ENCODE results near the gene MPV17. TPM values are rescaled to one million over a fixed set of nuclear protein-coding genes. Genes with fewer than 3 reads are reported as not detected.
A peak's percentile ranks its signal among the peaks of the same experiment; 100 is the strongest.

Gene MPV17
- total and polyA plus RNA-seq, 9 of the 15 experiments (the other 6 are each of a cell fraction or from before 2014, with no cell fraction given) = 54.7 to 140 (median 70.2) TPM

DNA sequence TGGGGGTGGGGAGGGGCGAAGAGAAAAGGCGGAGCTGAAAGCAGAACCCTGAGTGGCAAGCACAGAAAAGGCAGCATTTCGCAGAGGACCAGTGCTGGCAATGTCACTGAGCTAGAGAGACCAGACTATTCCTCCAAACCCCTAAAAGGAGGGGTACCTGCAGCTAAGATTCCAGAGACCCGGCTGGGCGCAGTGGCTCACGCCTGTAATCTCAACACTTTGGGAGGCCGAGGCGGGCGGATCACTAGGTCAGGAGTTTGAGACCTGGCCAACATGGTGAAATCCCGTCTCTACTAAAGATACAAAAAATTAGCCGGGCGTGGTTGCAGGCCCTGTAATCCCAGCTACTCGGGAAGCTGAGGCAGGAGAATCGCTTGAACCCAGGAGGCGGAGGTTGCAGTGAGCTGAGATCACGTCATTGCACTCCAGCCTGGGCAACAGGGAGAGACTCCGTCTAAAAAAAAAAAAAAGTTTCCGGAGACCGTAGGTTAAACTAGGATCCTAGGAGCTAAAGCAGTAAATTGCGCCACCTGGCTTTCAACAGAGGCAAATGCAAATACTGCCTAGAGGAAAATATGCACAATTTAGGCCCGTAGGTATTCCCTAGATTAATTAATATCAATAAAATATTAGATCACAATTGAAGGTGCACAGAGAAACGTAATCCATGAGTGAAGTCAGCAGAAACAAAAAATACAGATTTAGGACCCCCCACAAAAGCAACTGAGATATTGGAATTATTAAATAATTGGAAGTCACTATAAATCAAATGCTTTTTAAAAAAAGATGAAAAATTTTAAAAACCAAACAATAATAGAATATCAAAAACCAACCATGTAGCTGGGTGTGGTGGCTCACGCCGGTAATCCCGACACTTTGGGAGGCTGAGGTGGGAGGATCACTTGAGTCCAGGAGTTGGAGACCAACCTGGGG is 19.5 kb downstream of the MPV17 start (continued):
- TF ChIP-seq TGIF2 (CRISPR knock-in tag; IDR thresholded peaks at IDR 0.05) = no peak
- no peak for TF ChIP-seq NFXL1 (CRISPR knock-in tag; IDR thresholded peaks at IDR 0.05)
- no peak for TF ChIP-seq WHSC1 (IDR thresholded peaks at IDR 0.05; ENCODE audit: low read length)
- no peak for TF ChIP-seq SOX6 (IDR thresholded peaks at IDR 0.05)
- no peak for TF ChIP-seq MECOM (CRISPR knock-in tag; IDR thresholded peaks at IDR 0.05)
- no peak for TF ChIP-seq ZKSCAN3 (CRISPR knock-in tag; IDR thresholded peaks at IDR 0.05)
- TF ChIP-seq, protein P1, sequence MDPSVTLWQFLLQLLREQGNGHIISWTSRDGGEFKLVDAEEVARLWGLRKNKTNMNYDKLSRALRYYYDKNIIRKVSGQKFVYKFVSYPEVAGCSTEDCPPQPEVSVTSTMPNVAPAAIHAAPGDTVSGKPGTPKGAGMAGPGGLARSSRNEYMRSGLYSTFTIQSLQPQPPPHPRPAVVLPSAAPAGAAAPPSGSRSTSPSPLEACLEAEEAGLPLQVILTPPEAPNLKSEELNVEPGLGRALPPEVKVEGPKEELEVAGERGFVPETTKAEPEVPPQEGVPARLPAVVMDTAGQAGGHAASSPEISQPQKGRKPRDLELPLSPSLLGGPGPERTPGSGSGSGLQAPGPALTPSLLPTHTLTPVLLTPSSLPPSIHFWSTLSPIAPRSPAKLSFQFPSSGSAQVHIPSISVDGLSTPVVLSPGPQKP (CRISPR knock-in tag; IDR thresholded peaks at IDR 0.05) = no peak
- no peak for TF ChIP-seq ZNF436 (CRISPR knock-in tag; IDR thresholded peaks at IDR 0.05)
- TF ChIP-seq JUNB (CRISPR knock-in tag; conservative IDR thresholded peaks at IDR 0.05) = no peak
- no peak for TF ChIP-seq HNRNPL (IDR thresholded peaks at IDR 0.05; ENCODE audit: low read depth, low read length)
- TF ChIP-seq ZNF431 (CRISPR knock-in tag; IDR thresholded peaks at IDR 0.05) = no peak
- no peak for TF ChIP-seq THRAP3 (IDR thresholded peaks at IDR 0.05; ENCODE audit: borderline replicate concordance)
- peak; percentile 99 for TF ChIP-seq ZNF384 (IDR thresholded peaks at IDR 0.05; ENCODE audit: low read depth, low read length)
- TF ChIP-seq SRSF9 (IDR thresholded peaks at IDR 0.05; ENCODE audit: borderline replicate concordance, low read depth, low read length) = no peak
- TF ChIP-seq NFRKB (IDR thresholded peaks at IDR 0.05; ENCODE audit: low read depth) = no peak
- TF ChIP-seq MBD2 (IDR thresholded peaks at IDR 0.05; ENCODE audit: borderline replicate concordance, low read depth) = no peak
- TF ChIP-seq FIP1L1 (IDR thresholded peaks at IDR 0.05; ENCODE audit: low read depth, low read length, poor library complexity, severe bottlenecking) = no peak
- no peak for TF ChIP-seq SAFB2 (IDR thresholded peaks at IDR 0.05; ENCODE audit: borderline replicate concordance, low read depth, low read length, severe bottlenecking)
- TF ChIP-seq, protein P2, sequence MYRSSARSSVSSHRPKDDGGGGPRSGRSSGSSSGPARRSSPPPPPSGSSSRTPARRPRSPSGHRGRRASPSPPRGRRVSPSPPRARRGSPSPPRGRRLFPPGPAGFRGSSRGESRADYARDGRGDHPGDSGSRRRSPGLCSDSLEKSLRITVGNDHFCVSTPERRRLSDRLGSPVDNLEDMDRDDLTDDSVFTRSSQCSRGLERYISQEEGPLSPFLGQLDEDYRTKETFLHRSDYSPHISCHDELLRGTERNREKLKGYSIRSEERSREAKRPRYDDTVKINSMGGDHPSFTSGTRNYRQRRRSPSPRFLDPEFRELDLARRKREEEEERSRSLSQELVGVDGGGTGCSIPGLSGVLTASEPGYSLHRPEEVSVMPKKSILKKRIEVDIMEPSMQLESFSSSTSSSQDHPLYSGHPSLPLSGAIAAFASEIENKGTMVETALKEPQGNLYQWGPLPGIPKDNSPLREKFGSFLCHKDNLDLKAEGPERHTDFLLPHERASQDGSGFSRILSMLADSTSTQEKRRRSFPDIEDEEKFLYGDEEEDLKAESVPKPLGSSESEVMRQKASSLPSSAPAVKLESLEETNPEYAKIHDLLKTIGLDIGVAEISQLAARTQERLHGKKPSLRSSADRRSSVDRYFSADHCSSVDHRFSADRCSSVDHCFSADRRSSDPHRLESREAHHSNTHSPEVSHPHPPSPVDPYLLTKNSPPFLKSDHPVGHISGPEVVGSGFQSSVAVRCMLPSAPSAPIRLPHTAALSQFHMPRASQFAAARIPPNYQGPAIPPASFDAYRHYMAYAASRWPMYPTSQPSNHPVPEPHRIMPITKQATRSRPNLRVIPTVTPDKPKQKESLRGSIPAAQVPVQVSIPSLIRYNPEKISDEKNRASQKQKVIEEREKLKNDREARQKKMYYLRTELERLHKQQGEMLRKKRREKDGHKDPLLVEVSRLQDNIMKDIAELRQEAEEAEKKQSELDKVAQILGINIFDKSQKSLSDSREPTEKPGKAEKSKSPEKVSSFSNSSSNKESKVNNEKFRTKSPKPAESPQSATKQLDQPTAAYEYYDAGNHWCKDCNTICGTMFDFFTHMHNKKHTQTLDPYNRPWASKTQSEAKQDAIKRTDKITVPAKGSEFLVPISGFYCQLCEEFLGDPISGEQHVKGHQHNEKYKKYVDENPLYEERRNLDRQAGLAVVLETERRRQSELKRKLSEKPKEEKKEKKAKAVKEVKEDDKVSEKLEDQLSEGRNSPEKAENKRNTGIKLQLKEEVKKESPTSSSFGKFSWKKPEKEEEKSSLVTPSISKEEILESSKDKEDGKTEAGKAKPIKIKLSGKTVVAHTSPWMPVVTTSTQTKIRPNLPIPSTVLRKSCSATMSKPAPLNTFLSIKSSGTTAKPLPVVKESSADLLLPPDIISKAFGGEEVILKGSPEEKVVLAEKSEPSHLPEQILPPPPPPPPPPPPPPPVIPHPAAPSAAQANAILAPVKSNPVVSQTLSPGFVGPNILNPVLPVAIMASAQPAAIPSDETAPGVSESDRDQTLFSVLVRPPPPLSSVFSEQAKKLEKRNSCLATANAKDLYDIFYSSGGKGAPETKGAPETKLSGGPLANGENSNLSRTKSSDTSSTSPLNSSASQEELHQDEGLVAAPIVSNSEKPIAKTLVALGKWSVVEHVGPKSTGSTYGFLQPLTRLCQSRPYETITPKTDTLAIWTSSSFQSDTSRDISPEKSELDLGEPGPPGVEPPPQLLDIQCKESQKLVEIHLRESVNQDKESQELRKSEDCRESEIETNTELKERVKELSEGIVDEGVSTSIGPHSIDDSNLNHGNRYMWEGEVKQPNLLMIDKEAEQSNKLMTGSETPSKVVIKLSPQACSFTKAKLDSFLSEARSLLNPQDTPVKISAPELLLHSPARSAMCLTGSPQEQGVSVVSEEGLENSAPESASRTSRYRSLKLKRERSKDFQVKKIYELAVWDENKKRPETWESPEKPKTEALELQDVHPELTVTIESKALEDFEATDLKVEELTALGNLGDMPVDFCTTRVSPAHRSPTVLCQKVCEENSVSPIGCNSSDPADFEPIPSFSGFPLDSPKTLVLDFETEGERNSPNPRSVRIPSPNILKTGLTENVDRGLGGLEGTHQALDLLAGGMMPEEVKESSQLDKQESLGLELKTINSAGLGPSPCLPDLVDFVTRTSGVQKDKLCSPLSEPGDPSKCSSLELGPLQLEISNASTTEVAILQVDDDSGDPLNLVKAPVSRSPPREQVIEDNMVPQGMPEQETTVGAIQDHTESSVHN (IDR thresholded peaks at IDR 0.05; ENCODE audit: borderline replicate concordance in 1 of 2, low read depth in 1 of 2) = no peak
- no peak for TF ChIP-seq SETDB1 (IDR thresholded peaks at IDR 0.05; ENCODE audit: low read length)

All from K562 (cell line).